Thyroid gland (tissue), 4 donors: Measurements from ENCODE around the gene KAT7. TPM values are rescaled to one million over a fixed set of nuclear protein-coding genes. Genes with fewer than 3 reads are reported as not detected.

Source experiments
- DNase-seq, 2 donors: peaks; one replicate each; pipeline ENCODE4 v3.0.0-alpha.2; 2019
- H3K27ac ChIP-seq, 3 donors: fragments of 200-600 bp; sonication (generic); 1 replicate in 2 of 3; 2 replicates in 1 of 3; pipeline ENCODE4 v1.5.1; 2016 to 2019; ENCODE audit warnings: mild to moderate bottlenecking in 1 of 3, moderate library complexity in 1 of 3
- H3K27me3 ChIP-seq: fragments of 200-600 bp; sonication (generic); one replicate; pipeline ENCODE4 v1.5.1; 2019
- H3K36me3 ChIP-seq, 2 donors: fragments of 200-600 bp; sonication (generic); one replicate each; pipeline ENCODE4 v1.5.1; 2016 to 2019
- H3K4me1 ChIP-seq, 2 donors: fragments of 200-600 bp; sonication (generic); one replicate each; pipeline ENCODE4 v1.5.1; 2017 to 2019
- H3K4me3 ChIP-seq, 3 donors: fragments of 200-600 bp; sonication (generic); replicated peaks in 1 of 3; 1 replicate in 2 of 3; 2 replicates in 1 of 3; pipeline ENCODE4 v1.5.1; 2016; ENCODE audit warnings: mild to moderate bottlenecking in 1 of 3
- H3K9me3 ChIP-seq: fragments of 200-600 bp; sonication (generic); one replicate; pipeline ENCODE4 v1.5.1; 2017
- POLR2A ChIP-seq, 2 donors: fragments of 450-650 bp; IDR thresholded peaks; one replicate each; pipeline ENCODE4 v1.6.1; 2017; ENCODE audit warnings: antibody characterized with exemption in 2 of 2, mild to moderate bottlenecking in 2 of 2, moderate library complexity in 1 of 2
- WGBS, 2 donors: methylation state at CpG; one replicate each; pipeline ENCODE4 v1.1.5; 2017; 5-methylcytosine and 5-hydroxymethylcytosine counted together
- intact Hi-C: fragments of 100-400 bp; cut with DNase I; formaldehyde crosslinking; loops from one replicate; pipeline ENCODE4 v1.15.1; 2023
- total RNA-seq, 4 donors: library from RNA; depleted of rRNA; stranded (reverse); fragments of >200 nt; gene quantifications; one replicate each; pipeline ENCODE4 v1.2.3, GENCODE V29; 2016
- TF ChIP-seq, protein P1 (sequence below), 6 experiments: fragments of 200-600 bp in 3 of 6; fragments of 450-650 bp in 3 of 6; sonication (generic) in 3 of 6; IDR thresholded peaks; one replicate each; pipeline ENCODE4 v1.5.1; 2016 to 2019; ENCODE audit warnings: antibody characterized with exemption in 6 of 6, mild to moderate bottlenecking in 2 of 6, inconsistent platforms in 1 of 6, moderate library complexity in 1 of 6

Gene KAT7
- total RNA-seq, 4 donors from 2014 or later: 57.5 to 127 (median 76.1) TPM

- no peak overlapping the region for H3K4me3 ChIP-seq
- DNase-seq: no peak
- 49 to 71% methylated on average over 1 of the region's 1 CpG for WGBS, 2 donors
- no peak overlapping the region for H3K27ac ChIP-seq
- H3K9me3 ChIP-seq: no peaks in the 10 kb centered on the region
- H3K4me1 ChIP-seq: peaks cover 7 to 9% of the 10 kb centered on the region in 2 donors
- TF ChIP-seq POLR2A (IDR thresholded peaks at IDR 0.05): no peak
- TF ChIP-seq, protein P1, sequence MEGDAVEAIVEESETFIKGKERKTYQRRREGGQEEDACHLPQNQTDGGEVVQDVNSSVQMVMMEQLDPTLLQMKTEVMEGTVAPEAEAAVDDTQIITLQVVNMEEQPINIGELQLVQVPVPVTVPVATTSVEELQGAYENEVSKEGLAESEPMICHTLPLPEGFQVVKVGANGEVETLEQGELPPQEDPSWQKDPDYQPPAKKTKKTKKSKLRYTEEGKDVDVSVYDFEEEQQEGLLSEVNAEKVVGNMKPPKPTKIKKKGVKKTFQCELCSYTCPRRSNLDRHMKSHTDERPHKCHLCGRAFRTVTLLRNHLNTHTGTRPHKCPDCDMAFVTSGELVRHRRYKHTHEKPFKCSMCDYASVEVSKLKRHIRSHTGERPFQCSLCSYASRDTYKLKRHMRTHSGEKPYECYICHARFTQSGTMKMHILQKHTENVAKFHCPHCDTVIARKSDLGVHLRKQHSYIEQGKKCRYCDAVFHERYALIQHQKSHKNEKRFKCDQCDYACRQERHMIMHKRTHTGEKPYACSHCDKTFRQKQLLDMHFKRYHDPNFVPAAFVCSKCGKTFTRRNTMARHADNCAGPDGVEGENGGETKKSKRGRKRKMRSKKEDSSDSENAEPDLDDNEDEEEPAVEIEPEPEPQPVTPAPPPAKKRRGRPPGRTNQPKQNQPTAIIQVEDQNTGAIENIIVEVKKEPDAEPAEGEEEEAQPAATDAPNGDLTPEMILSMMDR (IDR thresholded peaks at IDR 0.05): no peak
- H3K36me3 ChIP-seq: peaks cover 28 to 62% of the 10 kb centered on the region in 2 donors
- intact Hi-C loops: no loop called here
- H3K27me3 ChIP-seq: no peaks in the 10 kb centered on the region
Measured at GRCh38 chr17:49830605-49831004, 42.1 kb downstream of the KAT7 start.

- intact Hi-C loops: no loop called here
- H3K4me1 ChIP-seq: peaks cover 17 to 22% of the 10 kb centered on the region in 2 donors
- peak overlapping the region in 2 of 3 donors; percentile 8 to 10 for H3K27ac ChIP-seq
- no peaks in the 10 kb centered on the region for H3K27me3 ChIP-seq
- WGBS, 2 donors: 73 to 79% methylated on average over 7 of the region's 7 CpGs
- DNase-seq: no peak
- H3K9me3 ChIP-seq: no peaks in the 10 kb centered on the region
- no peak overlapping the region for H3K4me3 ChIP-seq
- H3K36me3 ChIP-seq: peaks cover 8 to 38% of the 10 kb centered on the region in 2 donors
- TF ChIP-seq, protein P1 (IDR thresholded peaks at IDR 0.05): no peak
- TF ChIP-seq POLR2A (IDR thresholded peaks at IDR 0.05): no peak
Measured at GRCh38 chr17:49832840-49833599, 44.5 kb downstream of the KAT7 start.

DNA sequence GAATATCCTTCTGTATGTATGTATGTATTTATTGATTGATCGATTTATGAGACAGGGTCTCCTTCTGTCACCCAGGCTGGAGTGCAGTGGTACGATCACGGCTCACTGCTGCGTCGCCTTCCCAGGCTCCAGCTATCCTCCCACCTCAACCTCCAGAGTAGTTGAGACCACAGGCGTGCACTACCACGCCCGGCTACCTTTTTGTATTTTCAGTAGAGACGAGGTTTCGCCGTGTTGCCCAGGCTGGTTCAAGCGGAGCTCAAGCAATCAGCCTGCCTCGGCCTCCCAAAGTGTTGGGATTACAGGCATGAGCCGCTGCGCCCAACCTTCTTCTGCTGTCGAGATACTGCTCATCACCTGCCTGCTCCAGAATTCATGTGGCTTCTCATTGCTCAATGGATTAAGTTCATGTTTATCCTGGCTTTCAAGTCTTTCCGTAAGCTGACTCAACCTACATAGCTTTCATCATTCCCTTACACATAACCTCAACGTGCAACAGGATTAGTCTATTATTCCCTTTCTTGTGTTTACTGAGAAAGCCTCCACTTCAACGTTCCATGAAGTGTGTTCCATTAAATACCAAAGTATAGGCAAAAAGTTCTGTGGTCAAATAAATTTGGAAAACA is 45.8 kb downstream of the KAT7 start:
- Histone ChIP-seq H3K27me3 (no peaks in the 10 kb centered on the region), H3K36me3 (peaks cover 8 to 28% of the 10 kb centered on the region in 2 donors), H3K4me3 (no peak overlapping the region), H3K4me1 (peaks cover 17 to 22% of the 10 kb centered on the region in 2 donors), H3K9me3 (no peaks in the 10 kb centered on the region), H3K27ac (no peak overlapping the region)
- no peak for DNase-seq
- intact Hi-C loops: no loop called here
- TF ChIP-seq, protein P1 (IDR thresholded peaks at IDR 0.05): no peak
- TF ChIP-seq POLR2A (IDR thresholded peaks at IDR 0.05): no peak
- WGBS, 2 donors: 97% methylated on average over 19 of the region's 19 CpGs

- Histone ChIP-seq H3K27me3 (no peaks in the 10 kb centered on the region), H3K4me3 (no peak overlapping the region), H3K27ac (peak overlapping the region in 1 of 3 donors; percentile 38), H3K4me1 (peaks cover 17 to 22% of the 10 kb centered on the region in 2 donors), H3K9me3 (no peaks in the 10 kb centered on the region), H3K36me3 (peaks cover 8 to 24% of the 10 kb centered on the region in 2 donors)
- peak; percentile 42 to 71 for DNase-seq
- TF ChIP-seq, protein P1 (IDR thresholded peaks at IDR 0.05): no peak
- no peak for TF ChIP-seq POLR2A (IDR thresholded peaks at IDR 0.05)
- intact Hi-C loops: no loop called here
- 57 to 61% methylated on average over 7 of the region's 7 CpGs for WGBS, 2 donors
Measured at GRCh38 chr17:49835472-49835871, 47.0 kb downstream of the KAT7 start.
